GM10266 (cell line): ENCODE data around the gene CLCN3.
"Not testable (repeated sequence)": the region's sequence is repeated elsewhere in the genome, so short reads cannot be mapped to it uniquely, and the experiment has no call there.

Experiments used
- DNase-seq: peaks from one replicate; pipeline ENCODE4 v3.0.0; 2012; ENCODE audit errors: extremely low spot score
- CTCF ChIP-seq: IDR thresholded peaks from 2 replicates; pipeline ENCODE4 v1.5.1; 2012; ENCODE audit warnings: mild to moderate bottlenecking, low read depth; ENCODE audit not compliant: control insufficient read depth, insufficient read depth; ENCODE audit errors: missing control alignments

Gene CLCN3

GRCh38 chr4:169619958-169620879 is at the start of gene CLCN3:
Gene CLCN3 (plus strand): TSS chr4:169620578. CDS start chr4:169635929, 15,351 bp downstream.
- no peak for TF ChIP-seq CTCF

GRCh38 chr4:169571012-169571411 is 49.4 kb upstream of the CLCN3 start:
- DNase-seq = not testable (repeated sequence)

More at GRCh38 chr4:169619958-169620879, at the start of gene CLCN3:
- DNase-seq = peak; percentile 92

GRCh38 chr4:169571435-169571834 is 48.9 kb upstream of the CLCN3 start:
- no peak for TF ChIP-seq CTCF
- DNase-seq = no peak

- TF ChIP-seq CTCF = no peak
- no peak for DNase-seq
Observed at GRCh38 chr4:169573889-169574288, 46.5 kb upstream of the CLCN3 start.

- peak; percentile 25 for TF ChIP-seq CTCF
Observed at GRCh38 chr4:169582203-169582602, 38.2 kb upstream of the CLCN3 start.

GRCh38 chr4:169582706-169583105 is 37.7 kb upstream of the CLCN3 start:
- no peak for TF ChIP-seq CTCF
- DNase-seq = no peak

More at GRCh38 chr4:169582203-169582602, 38.2 kb upstream of the CLCN3 start:
- DNase-seq = no peak

GRCh38 chr4:169583563-169583962 is 36.8 kb upstream of the CLCN3 start:
- no peak for DNase-seq

More at GRCh38 chr4:169583563-169583962, 36.8 kb upstream of the CLCN3 start:
- TF ChIP-seq CTCF = no peak
